Central memory CD8-positive, alpha-beta T cell (primary cell): ENCODE data around the gene NEK6.

Experiments
- ATAC-seq: fragments of 150-1000 bp; cut with Tn5 transposase; replicated peaks from 2 replicates; pipeline ENCODE4 v1.10.0; 2022; ENCODE audit warnings: mild to moderate bottlenecking, moderate FRiP score, moderate number of reproducible peaks; ENCODE audit not compliant: poor library complexity, severe bottlenecking; ENCODE audit errors: extremely low read depth
- DNase-seq, 2 donors: peaks; one replicate each; pipeline ENCODE4 v3.0.0; 2021; ENCODE audit warnings: low spot score in 2 of 2
- H3K27ac Mint-ChIP-seq: one replicate; pipeline ENCODE4 v1.8.0; 2022; ENCODE audit warnings: low read depth, mild to moderate bottlenecking, moderate library complexity, mixed read lengths
- H3K27me3 Mint-ChIP-seq: one replicate; pipeline ENCODE4 v1.8.0; 2022; ENCODE audit warnings: mixed read lengths
- H3K36me3 Mint-ChIP-seq: one replicate; pipeline ENCODE4 v1.8.0; 2022; ENCODE audit warnings: mild to moderate bottlenecking, moderate library complexity, mixed read lengths; ENCODE audit not compliant: insufficient read depth
- H3K4me1 Mint-ChIP-seq: one replicate; pipeline ENCODE4 v1.8.0; 2022; ENCODE audit warnings: mixed read lengths
- H3K4me3 Mint-ChIP-seq: one replicate; pipeline ENCODE4 v1.8.0; 2022; ENCODE audit warnings: mild to moderate bottlenecking, moderate library complexity, mixed read lengths
- H3K9me3 Mint-ChIP-seq: one replicate; pipeline ENCODE4 v1.8.0; 2022; ENCODE audit warnings: mixed read lengths

The NEK6 gene

DNA sequence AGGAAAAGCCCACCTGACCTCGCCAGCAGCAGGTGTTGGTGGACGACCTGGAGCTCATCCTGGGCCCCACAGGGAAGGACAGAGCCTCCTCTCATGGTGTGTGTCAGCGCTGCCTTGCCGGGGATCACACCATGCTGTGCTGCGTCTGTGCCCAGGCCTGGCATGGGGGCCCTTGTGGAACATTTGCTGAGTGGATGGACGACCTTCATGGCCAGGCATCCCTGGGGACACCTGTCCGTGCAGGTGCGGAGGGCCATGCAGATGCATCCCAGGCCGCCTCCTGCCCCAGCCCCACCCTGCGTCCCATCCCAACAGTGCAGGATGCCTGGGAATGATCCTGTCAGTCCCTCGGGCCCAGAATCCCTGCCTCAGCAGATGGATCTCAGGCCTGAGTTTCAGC lies 73.8 kb downstream of the NEK6 start:
- no peaks in the 10 kb centered on the region for H3K27me3 Mint-ChIP-seq
- no peak overlapping the region for H3K27ac Mint-ChIP-seq
- DNase-seq = no peak
- H3K4me1 Mint-ChIP-seq = no peaks in the 10 kb centered on the region
- peaks cover 12% of the 10 kb centered on the region for H3K36me3 Mint-ChIP-seq
- H3K4me3 Mint-ChIP-seq = no peak overlapping the region
- H3K9me3 Mint-ChIP-seq = no peaks in the 10 kb centered on the region
- no peak for ATAC-seq

DNA sequence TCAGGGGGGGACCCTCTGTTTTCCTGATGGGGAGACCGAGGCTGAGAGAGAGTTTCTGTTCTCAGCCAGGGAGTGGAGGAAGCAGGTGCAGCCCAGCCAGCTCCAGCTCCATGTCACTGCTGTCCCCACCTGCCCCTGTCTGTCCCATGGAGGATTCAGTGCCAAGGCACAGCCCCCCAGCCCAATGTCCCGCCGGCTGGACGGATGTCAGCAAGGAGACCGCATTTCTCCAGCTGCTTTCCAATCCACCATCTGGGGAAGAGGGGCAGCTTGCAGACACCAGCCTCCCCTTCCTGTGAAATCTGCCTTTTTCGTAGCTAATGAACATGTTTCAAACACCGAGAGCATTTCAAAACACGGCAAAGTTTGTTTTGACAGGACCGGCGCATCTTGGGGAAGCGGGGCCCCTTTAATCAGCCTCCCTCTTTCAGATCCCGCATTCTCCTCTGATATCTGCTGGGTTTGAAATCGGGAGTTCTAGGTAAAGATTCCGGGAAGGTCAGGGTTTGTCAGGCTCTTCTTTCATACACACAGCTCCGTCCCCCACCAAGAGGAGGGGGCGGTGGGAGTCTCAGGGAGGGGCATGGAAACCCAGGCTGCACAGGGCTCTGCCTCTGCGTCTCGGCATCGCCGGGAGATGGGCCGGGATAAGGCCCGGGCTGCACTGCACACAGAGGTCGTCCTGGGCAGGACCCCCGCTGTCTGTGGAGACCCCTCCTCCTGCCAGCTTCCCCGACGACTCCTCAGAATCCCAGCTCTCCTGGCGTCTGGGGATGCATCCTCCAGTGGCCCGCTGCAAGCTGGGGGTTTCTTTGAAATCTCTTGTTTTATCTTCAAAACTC lies 74.8 kb downstream of the NEK6 start:
- Mint-ChIP-seq H3K9me3 (no peaks in the 10 kb centered on the region), H3K4me3 (no peak overlapping the region), H3K4me1 (no peaks in the 10 kb centered on the region), H3K27me3 (no peaks in the 10 kb centered on the region), H3K36me3 (peaks cover 15% of the 10 kb centered on the region), H3K27ac (no peak overlapping the region)
- ATAC-seq (no peak), DNase-seq (no peak)

DNA sequence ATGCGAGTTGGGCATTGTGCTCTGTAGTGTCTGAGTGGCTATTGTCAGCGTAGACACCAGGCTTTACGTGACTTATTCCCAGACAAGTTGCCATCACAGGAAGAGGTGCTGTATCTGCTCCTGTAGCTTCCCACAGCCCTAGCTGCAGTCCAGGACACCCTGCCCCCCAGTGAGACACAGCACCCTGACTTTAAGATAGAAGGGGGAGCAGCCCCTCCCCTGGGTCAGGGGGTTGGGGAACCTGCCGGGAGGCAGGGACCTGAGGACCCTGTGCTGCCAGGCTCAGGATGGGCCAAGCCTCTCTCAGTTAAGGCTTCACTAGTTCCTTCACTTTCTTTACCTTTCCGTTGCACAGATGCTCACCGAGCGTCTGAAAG lies 75.4 kb downstream of the NEK6 start:
- H3K36me3 Mint-ChIP-seq = peaks cover 15% of the 10 kb centered on the region
- no peaks in the 10 kb centered on the region for H3K9me3 Mint-ChIP-seq
- H3K27me3 Mint-ChIP-seq = no peaks in the 10 kb centered on the region

DNA sequence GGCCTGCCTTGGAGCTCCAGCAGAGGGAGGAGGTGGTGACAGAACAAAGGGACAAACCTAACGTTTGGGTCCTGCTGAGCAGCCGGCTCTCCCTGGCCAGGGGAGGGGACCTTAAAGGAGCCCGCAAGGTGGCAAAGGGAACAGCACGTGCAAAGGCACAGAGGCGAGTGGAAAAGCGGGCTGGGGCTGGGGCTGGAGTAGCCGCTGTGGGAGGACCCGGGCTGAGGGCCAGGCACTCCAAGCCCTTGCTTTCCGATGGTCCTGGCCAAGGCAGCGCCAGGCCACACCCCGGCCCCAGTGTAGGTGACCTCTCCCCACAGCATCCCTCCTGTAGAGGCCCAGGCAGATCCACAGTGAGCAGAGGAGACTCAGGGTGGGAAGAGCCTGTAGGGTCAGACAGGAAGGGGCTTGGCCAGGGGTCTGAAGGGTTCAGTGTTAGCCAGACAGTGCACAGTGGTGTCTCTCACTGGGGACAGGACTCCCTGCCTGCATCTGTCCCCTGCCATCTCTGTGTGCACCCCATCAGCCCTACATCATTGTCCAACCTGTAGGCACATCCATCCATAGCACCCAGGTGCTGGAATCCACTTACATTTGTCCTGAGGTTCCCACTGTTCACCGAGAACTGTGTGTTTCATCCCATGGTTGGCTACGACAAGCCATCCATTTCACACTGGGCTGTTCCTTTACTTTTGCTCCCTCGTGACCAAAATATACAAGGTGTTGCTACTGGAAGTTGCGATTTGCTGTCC lies 77.0 kb downstream of the NEK6 start:
- Mint-ChIP-seq H3K27me3 (no peaks in the 10 kb centered on the region), H3K4me3 (no peak overlapping the region), H3K27ac (no peak overlapping the region), H3K9me3 (no peaks in the 10 kb centered on the region), H3K4me1 (no peaks in the 10 kb centered on the region), H3K36me3 (peaks cover 15% of the 10 kb centered on the region)
- no peak for ATAC-seq
- DNase-seq = no peak

More for the DNA sequence above, 75.4 kb downstream of the NEK6 start:
- DNase-seq (no peak), ATAC-seq (no peak)
- Mint-ChIP-seq H3K27ac (no peak overlapping the region), H3K4me3 (no peak overlapping the region), H3K4me1 (no peaks in the 10 kb centered on the region)

DNA sequence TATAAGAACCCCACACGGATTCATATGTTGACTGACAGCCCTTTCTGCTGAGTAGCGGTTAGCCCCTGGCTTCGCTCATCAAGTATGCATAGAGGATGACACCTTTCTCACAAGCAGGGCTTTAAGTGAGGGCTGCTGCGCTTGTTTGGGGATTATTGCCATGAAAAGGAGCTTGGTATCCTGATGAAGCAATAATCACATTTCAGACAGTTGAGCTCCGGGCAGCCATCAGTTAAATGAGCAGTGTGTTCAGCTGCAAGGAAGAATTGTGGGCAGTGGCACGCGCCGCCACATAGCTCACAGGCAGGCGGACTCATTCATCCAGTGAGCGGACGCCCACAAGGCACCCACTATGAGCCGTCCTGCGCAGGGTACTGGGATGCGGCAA lies 77.6 kb downstream of the NEK6 start:
- Mint-ChIP-seq H3K27me3 (no peaks in the 10 kb centered on the region), H3K27ac (no peak overlapping the region), H3K4me1 (no peaks in the 10 kb centered on the region), H3K36me3 (peaks cover 15% of the 10 kb centered on the region), H3K9me3 (no peaks in the 10 kb centered on the region), H3K4me3 (no peak overlapping the region)
- DNase-seq (no peak), ATAC-seq (no peak)

DNA sequence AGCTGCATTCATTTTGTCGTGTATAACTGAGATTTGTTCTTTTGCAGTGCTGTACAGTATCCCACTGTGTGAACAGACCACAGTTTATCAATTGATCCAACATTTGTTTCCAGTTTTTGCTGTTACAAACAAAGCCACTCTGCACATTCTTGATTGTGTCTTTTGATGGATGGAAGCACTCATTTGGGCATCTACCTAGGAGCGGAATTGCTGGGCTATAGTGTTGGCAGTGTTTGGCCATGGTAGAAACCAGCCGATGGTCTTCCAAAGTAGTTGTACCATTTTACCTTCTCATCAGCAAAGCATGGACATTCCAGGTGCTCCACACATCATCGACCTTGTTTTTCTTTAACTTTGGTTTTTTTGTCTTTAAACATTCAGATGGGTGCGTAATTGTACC lies 79.8 kb downstream of the NEK6 start:
- H3K27me3 Mint-ChIP-seq = no peaks in the 10 kb centered on the region
- ATAC-seq (no peak), DNase-seq (no peak)
- H3K27ac Mint-ChIP-seq = no peak overlapping the region
- H3K9me3 Mint-ChIP-seq = no peaks in the 10 kb centered on the region
- no peak overlapping the region for H3K4me3 Mint-ChIP-seq
- H3K4me1 Mint-ChIP-seq = no peaks in the 10 kb centered on the region
- peaks cover 14% of the 10 kb centered on the region for H3K36me3 Mint-ChIP-seq

DNA sequence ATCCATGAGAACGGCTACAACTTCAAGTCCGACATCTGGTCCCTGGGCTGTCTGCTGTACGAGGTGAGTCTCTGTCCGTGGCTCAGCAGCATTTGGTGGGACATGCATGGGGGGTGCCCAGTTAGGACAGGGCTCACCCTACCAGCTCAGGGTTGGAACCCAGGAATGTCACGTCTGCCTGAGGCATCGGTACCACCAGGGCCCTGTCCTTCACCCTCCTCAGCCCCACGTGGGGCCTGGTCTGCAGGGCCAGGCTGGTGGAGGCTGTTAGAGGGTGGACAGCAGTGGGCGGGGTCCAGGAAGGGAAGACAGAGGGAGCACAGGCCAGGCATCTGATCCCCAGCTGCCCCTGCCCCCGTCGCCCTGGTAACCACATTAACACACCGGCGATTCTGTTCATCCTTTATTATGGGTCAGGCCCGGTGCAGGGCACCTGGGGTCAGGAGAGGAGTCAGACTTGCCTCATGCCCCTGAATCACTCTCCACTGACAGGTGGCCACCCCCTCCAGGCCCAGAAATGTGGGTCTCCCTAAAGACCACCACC lies 81.9 kb downstream of the NEK6 start:
- Mint-ChIP-seq H3K27ac (no peak overlapping the region), H3K36me3 (peaks cover 13% of the 10 kb centered on the region), H3K9me3 (no peaks in the 10 kb centered on the region), H3K4me3 (no peak overlapping the region), H3K27me3 (no peaks in the 10 kb centered on the region), H3K4me1 (no peaks in the 10 kb centered on the region)
- ATAC-seq (no peak), DNase-seq (no peak)

DNA sequence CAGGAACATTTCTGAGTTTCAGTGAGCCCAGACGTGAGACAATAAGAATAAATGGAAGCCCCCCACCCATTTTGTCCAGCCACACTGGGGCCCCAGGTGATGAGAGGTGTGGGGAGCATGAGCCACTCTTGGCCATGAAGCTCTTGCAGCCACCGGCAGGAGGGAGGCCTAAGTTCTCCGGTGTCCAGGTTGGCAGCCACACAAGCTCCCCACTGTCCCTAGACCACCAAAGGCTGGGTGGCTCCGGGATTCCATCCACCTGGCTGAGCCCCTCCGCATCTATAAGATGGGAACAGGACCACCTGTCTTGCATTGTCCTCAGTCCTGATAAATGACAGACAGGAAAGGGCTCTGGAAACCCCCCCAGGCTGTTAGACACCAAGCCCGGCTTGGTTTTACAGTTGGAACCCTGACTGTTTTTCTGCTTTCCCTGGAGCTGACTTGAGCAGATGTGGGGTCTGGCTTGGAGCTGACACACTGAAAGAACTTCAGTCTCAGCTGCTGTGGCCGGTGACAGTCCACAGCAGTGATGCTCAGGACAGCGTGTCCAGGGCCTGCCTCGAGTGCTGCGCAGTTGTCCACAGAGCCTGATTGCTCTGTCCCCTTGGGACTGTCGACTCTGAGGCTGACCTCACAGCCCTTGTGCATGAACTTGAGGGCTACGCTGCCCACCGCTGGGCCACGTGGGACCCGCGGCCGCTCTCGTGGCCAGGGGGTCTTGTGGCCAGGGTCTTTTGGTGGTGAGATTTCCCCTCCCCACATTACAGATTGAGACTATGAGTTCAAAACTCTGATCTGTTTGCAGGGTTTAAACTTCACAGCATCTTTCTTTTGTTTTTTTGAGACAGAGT lies 82.7 kb downstream of the NEK6 start:
- H3K36me3 Mint-ChIP-seq = peaks cover 12% of the 10 kb centered on the region
- no peak overlapping the region for H3K27ac Mint-ChIP-seq
- no peak overlapping the region for H3K4me3 Mint-ChIP-seq
- H3K9me3 Mint-ChIP-seq = no peaks in the 10 kb centered on the region
- DNase-seq = no peak
- ATAC-seq = no peak
- no peaks in the 10 kb centered on the region for H3K4me1 Mint-ChIP-seq
- H3K27me3 Mint-ChIP-seq = no peaks in the 10 kb centered on the region

DNA sequence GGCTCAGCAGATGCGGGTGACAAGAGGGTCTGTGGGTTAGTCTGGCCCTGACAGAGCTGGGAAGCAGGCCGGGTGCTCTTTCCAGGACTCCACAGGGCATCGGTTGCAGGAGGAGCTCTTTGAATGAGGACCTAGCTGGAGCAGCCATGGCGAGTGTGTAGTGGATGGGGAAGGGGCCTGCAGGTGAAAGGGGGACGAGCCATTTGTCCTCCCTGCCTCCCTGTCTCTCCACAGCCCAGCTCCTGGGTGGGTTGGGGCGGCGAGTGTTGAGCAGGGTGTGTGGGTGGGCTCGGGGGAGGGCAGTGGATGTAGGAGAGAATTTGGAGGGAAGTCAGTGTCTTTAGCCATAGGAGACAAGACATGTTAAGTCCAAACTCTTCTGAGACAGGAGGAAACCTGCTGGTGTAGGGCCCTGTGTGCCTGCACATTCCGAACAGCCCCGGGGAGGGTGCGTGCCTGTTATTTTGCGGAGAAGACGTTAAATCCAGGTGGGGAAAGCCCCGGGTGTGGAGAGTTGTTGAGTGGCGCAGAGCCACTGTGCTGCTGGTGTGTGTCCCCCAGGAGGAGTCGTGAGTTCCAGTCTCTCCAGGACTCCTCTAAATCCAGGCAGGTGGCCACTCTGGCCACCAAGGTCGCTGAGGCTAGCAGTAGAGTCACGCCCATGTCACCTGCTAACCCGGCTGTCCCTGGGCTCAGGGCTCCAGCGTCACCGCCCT lies 83.9 kb downstream of the NEK6 start:
- no peak overlapping the region for H3K4me3 Mint-ChIP-seq
- ATAC-seq = no peak
- H3K27ac Mint-ChIP-seq = peak overlapping the region; percentile 44
- H3K27me3 Mint-ChIP-seq = no peaks in the 10 kb centered on the region
- no peaks in the 10 kb centered on the region for H3K4me1 Mint-ChIP-seq
- H3K36me3 Mint-ChIP-seq = peaks cover 9% of the 10 kb centered on the region
- no peaks in the 10 kb centered on the region for H3K9me3 Mint-ChIP-seq
- no peak for DNase-seq

DNA sequence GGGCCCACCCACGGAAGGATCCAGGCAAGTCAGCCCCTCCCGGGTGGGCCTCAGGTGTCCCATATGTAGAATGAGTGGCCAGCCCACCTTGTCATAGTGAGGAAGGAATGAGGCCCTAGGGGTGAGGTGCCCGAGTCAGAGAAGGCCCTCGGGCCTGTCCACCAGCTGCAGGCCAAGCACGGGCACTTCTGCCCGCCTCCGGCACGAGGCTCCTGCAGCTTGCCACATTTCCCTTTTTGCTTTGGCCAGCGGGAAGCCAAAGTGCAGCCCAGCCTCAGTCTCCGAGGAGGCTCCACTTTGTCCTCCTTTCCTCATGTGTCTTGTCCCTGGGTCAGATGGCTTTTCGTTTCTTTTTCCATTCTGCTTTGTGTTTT lies 84.6 kb downstream of the NEK6 start:
- H3K27me3 Mint-ChIP-seq = no peaks in the 10 kb centered on the region
- no peak for DNase-seq
- no peaks in the 10 kb centered on the region for H3K9me3 Mint-ChIP-seq
- no peak for ATAC-seq
- no peak overlapping the region for H3K4me3 Mint-ChIP-seq
- peaks cover 5% of the 10 kb centered on the region for H3K36me3 Mint-ChIP-seq
- H3K27ac Mint-ChIP-seq = no peak overlapping the region
- H3K4me1 Mint-ChIP-seq = no peaks in the 10 kb centered on the region

DNA sequence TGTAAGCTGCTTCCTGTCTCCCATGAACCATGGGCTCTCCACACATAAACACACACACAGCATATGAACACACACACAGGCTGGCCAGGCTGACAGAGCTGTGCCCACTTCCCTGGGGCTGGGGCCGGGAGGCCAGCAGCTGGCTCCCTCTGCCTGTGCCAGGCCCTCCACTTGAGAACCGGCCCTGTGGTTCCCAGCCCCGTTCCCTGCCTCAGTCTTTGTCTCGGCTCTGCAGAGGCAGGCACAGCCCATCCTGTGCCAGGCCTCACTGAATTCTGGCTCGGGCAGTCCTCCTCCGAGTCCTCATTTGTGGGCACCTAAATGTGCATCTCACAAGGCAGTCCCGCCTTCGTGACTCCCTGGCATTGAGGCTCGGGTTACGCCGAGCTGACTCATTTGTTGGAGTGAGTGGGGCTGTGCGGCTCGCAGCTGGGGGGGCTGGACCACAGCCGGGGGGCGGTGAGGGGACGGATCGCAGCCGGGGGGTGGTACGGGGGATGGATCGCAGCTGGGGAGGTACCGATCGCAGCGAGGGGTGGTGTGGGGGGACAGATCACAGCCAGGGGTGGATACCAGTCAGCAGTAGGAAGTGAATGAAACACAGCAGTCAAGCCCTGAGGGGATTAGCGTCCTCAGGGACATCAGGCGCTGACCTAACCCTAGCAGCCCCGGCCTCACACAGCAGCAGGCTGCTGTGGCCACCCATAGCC lies 85.2 kb downstream of the NEK6 start:
- Mint-ChIP-seq H3K27ac (no peak overlapping the region), H3K4me3 (no peak overlapping the region), H3K36me3 (peaks cover 5% of the 10 kb centered on the region), H3K9me3 (no peaks in the 10 kb centered on the region), H3K4me1 (no peaks in the 10 kb centered on the region), H3K27me3 (no peaks in the 10 kb centered on the region)
- DNase-seq = no peak
- no peak for ATAC-seq
